Measurements from ENCODE around the gene GLI2. TPM values are rescaled to one million over a fixed set of nuclear protein-coding genes. Genes with fewer than 3 reads are reported as not detected.

The GLI2 gene
- total RNA-seq, 4 donors from 2014 or later, result 7.5 to 14.9 (median 8.7) TPM

GRCh38 chr2:120765678-120766469, 30.2 kb downstream of the GLI2 start:
- Histone ChIP-seq H3K36me3 (no peaks in the 10 kb centered on the region), H3K27me3 (no peaks in the 10 kb centered on the region), H3K27ac (peak overlapping the region in 3 of 4 donors; percentile 59 to 73 (median 72)), H3K9me3 (no peaks in the 10 kb centered on the region), H3K4me1 (peaks cover 0 to 49% (median 9%) of the 10 kb centered on the region in 4 donors), H3K4me3 (no peak overlapping the region)
- TF ChIP-seq POLR2A (IDR thresholded peaks at IDR 0.05), result no peak
- TF ChIP-seq EP300 (IDR thresholded peaks at IDR 0.05), result no peak
- TF ChIP-seq, protein P1, sequence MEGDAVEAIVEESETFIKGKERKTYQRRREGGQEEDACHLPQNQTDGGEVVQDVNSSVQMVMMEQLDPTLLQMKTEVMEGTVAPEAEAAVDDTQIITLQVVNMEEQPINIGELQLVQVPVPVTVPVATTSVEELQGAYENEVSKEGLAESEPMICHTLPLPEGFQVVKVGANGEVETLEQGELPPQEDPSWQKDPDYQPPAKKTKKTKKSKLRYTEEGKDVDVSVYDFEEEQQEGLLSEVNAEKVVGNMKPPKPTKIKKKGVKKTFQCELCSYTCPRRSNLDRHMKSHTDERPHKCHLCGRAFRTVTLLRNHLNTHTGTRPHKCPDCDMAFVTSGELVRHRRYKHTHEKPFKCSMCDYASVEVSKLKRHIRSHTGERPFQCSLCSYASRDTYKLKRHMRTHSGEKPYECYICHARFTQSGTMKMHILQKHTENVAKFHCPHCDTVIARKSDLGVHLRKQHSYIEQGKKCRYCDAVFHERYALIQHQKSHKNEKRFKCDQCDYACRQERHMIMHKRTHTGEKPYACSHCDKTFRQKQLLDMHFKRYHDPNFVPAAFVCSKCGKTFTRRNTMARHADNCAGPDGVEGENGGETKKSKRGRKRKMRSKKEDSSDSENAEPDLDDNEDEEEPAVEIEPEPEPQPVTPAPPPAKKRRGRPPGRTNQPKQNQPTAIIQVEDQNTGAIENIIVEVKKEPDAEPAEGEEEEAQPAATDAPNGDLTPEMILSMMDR (IDR thresholded peaks at IDR 0.05), result no peak
- 41 to 46% methylated on average over 17 to 24 of the region's 27 CpGs for WGBS, 2 donors
- peak; percentile 25 to 42 for DNase-seq (ENCODE audit: low spot score in 2 of 2)

DNA sequence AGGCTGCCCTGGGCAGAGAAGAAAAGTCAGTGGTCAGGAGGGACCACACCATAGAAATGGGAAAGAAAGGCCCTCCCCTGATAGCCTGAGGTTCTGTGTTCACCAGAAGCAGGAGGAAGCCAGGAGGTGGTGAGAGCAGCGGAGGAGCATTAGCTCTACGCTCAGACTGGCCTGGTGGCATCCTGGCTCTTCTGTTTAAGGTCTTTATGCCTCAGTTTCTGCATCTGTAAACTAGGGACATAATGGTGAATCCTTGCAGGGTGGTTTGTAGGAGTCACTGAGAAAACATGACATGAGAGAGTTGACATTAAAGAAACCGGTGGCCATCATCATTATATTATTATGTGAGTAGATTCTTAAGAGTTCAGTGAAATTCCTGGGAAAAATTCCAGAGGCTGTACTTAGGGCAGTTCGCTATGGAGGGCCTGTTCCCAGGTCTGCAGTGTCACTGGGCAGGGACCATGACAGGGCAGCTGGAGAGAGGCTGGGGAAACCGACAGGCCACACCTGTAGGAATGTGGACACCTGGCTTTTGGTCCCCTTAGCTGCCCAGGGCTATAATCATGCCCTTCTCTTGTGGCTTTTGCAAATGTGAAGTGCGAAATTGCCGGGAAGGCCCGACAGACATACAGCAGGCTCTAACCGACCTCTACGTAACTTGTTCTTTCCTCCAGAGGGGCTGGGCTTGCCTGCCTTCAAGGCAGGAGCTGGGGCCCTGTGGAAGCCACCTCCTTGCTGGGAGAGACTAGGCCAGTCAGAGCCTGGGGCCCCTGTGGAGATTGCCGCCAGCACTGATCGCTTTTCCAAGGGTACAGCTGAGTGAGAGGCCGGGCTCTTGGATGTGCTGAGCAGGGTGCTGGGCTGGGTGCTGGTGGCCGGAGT, 31.0 kb downstream of the GLI2 start:
- Histone ChIP-seq H3K4me1 (peaks cover 0 to 49% (median 11%) of the 10 kb centered on the region in 4 donors), H3K36me3 (no peaks in the 10 kb centered on the region), H3K27me3 (no peaks in the 10 kb centered on the region), H3K4me3 (no peak overlapping the region), H3K27ac (peak overlapping the region in 3 of 4 donors; percentile 59 to 73 (median 72)), H3K9me3 (no peaks in the 10 kb centered on the region)
- TF ChIP-seq, protein P1 (IDR thresholded peaks at IDR 0.05), result no peak
- TF ChIP-seq POLR2A (IDR thresholded peaks at IDR 0.05), result no peak
- WGBS, 2 donors, result 68 to 79% methylated on average over 12 to 14 of the region's 14 CpGs
- DNase-seq (ENCODE audit: low spot score in 2 of 2), result peak in 1 of 2 donors; percentile 2

GRCh38 chr2:120767486-120768005, 31.9 kb downstream of the GLI2 start:
- DNase-seq (ENCODE audit: low spot score in 2 of 2), result peak in 1 of 2 donors; percentile 5
- H3K27ac ChIP-seq, result no peak overlapping the region
- whole genome bisulfite sequencing, 2 donors, result 78 to 79% methylated on average over 7 to 10 of the region's 10 CpGs

GRCh38 chr2:120768112-120769048, 32.7 kb downstream of the GLI2 start:
- TF ChIP-seq, protein P1 (IDR thresholded peaks at IDR 0.05), result no peak
- no peak for TF ChIP-seq POLR2A (IDR thresholded peaks at IDR 0.05)
- no peak for TF ChIP-seq EP300 (IDR thresholded peaks at IDR 0.05)
- no peak overlapping the region for H3K4me3 ChIP-seq
- no peaks in the 10 kb centered on the region for H3K27me3 ChIP-seq
- no peak for DNase-seq (ENCODE audit: low spot score in 2 of 2)
- no peaks in the 10 kb centered on the region for H3K36me3 ChIP-seq
- H3K9me3 ChIP-seq, result no peaks in the 10 kb centered on the region
- WGBS, 2 donors, result 73 to 76% methylated on average over 17 of the region's 17 CpGs
- H3K4me1 ChIP-seq, result peaks cover 0 to 50% (median 14%) of the 10 kb centered on the region in 4 donors
- no peak overlapping the region for H3K27ac ChIP-seq

More at GRCh38 chr2:120767486-120768005, 31.9 kb downstream of the GLI2 start:
- TF ChIP-seq, protein P1 (IDR thresholded peaks at IDR 0.05), result no peak
- TF ChIP-seq EP300 (IDR thresholded peaks at IDR 0.05) (no peak), POLR2A (IDR thresholded peaks at IDR 0.05) (no peak)
- Histone ChIP-seq H3K27me3 (no peaks in the 10 kb centered on the region), H3K9me3 (no peaks in the 10 kb centered on the region), H3K36me3 (no peaks in the 10 kb centered on the region), H3K4me3 (no peak overlapping the region), H3K4me1 (peaks cover 0 to 50% (median 14%) of the 10 kb centered on the region in 4 donors)
